CD14-positive monocyte (primary cell): ENCODE results near the gene ODAD2. TPM values are rescaled to one million over a fixed set of nuclear protein-coding genes. Genes with fewer than 3 reads are reported as not detected.
A peak's percentile ranks its signal among the peaks of the same experiment; 100 is the strongest.

Source experiments
- DNase-seq, 3 donors: peaks; one replicate each; pipeline ENCODE4 v3.0.0-alpha.2; 2011 to 2022
- H2AFZ ChIP-seq: 2 replicates; pipeline ENCODE4 v1.6.0; 2012; ENCODE audit warnings: mild to moderate bottlenecking, low read depth, low read length, inconsistent platforms; ENCODE audit not compliant: insufficient read depth, poor library complexity, severe bottlenecking
- H3K27ac ChIP-seq, 2 donors: 1 replicate in 1 of 2; 2 replicates in 1 of 2; pipeline ENCODE4 v1.5.1; 2012 to 2013; ENCODE audit warnings: low read length in 2 of 2, control low read depth in 1 of 2, inconsistent platforms in 1 of 2, low read depth in 1 of 2, mild to moderate bottlenecking in 1 of 2
- H3K27me3 ChIP-seq, 2 donors: one replicate each; pipeline versions ENCODE4 v1.6.0 to v1.6.1; 2011 to 2013; ENCODE audit warnings: low read length in 2 of 2; ENCODE audit not compliant: control insufficient read depth in 2 of 2, insufficient read depth in 2 of 2
- H3K36me3 ChIP-seq, 2 donors: replicated peaks in 1 of 2; 1 replicate in 1 of 2; 2 replicates in 1 of 2; pipeline versions ENCODE4 v1.5.1 to v1.6.1; 2012 to 2013; ENCODE audit warnings: low read length in 2 of 2, control low read depth in 1 of 2, inconsistent platforms in 1 of 2, mild to moderate bottlenecking in 1 of 2; ENCODE audit not compliant: insufficient read depth in 2 of 2, control insufficient read depth in 1 of 2
- H3K4me1 ChIP-seq, 2 donors: 1 replicate in 1 of 2; 2 replicates in 1 of 2; pipeline versions ENCODE4 v1.5.1 to v1.6.1; 2012 to 2013; ENCODE audit warnings: low read length in 2 of 2, control low read depth in 1 of 2, inconsistent platforms in 1 of 2, mild to moderate bottlenecking in 1 of 2, moderate library complexity in 1 of 2; ENCODE audit not compliant: insufficient read depth in 2 of 2, control insufficient read depth in 1 of 2
- H3K4me2 ChIP-seq: replicated peaks from 2 replicates; pipeline ENCODE3; 2012; ENCODE audit warnings: low read length, moderate library complexity, mild to moderate bottlenecking; ENCODE audit not compliant: poor library complexity, severe bottlenecking; ENCODE audit errors: extremely low read depth
- H3K4me3 ChIP-seq, 3 experiments: fragments of 200-600 bp in 1 of 3; sonication (generic) in 1 of 3; replicated peaks in 1 of 3; 1 replicate in 2 of 3; 2 replicates in 1 of 3; pipeline ENCODE4 v1.5.1; 2011 to 2013; ENCODE audit warnings: low read length in 3 of 3, mild to moderate bottlenecking in 3 of 3, control low read depth in 2 of 3, low read depth in 2 of 3, inconsistent platforms in 1 of 3, moderate library complexity in 1 of 3
- H3K79me2 ChIP-seq: 2 replicates; pipeline ENCODE4 v1.6.0; 2012; ENCODE audit warnings: mild to moderate bottlenecking, control low read depth, inconsistent platforms, low read length, moderate library complexity; ENCODE audit not compliant: insufficient read depth
- H3K9ac ChIP-seq: 2 replicates; pipeline ENCODE4 v1.6.0; 2017; ENCODE audit warnings: low read length, mild to moderate bottlenecking; ENCODE audit not compliant: insufficient read depth, poor library complexity, severe bottlenecking
- H3K9me3 ChIP-seq, 2 donors: replicated peaks in 1 of 2; 1 replicate in 1 of 2; 2 replicates in 1 of 2; pipeline versions ENCODE4 v1.5.1 to v1.6.1; 2012 to 2013; ENCODE audit warnings: low read length in 2 of 2, control low read depth in 1 of 2; ENCODE audit not compliant: control insufficient read depth in 1 of 2, insufficient read depth in 1 of 2
- H4K20me1 ChIP-seq: 2 replicates; pipeline ENCODE4 v1.6.0; 2012; ENCODE audit warnings: mild to moderate bottlenecking, low read length, control low read depth, moderate library complexity; ENCODE audit not compliant: insufficient read depth
- H3K27ac Mint-ChIP-seq, 7 donors: one replicate each; pipeline ENCODE4 v1.8.0; 2020; ENCODE audit warnings: mild to moderate bottlenecking in 7 of 7, mixed read lengths in 7 of 7, moderate library complexity in 6 of 7, inconsistent platforms in 2 of 7
- H3K27me3 Mint-ChIP-seq, 3 donors: one replicate each; pipeline ENCODE4 v1.8.0; 2021 to 2022; ENCODE audit warnings: low read depth in 3 of 3, mild to moderate bottlenecking in 3 of 3, mixed read lengths in 3 of 3, moderate library complexity in 3 of 3, inconsistent platforms in 1 of 3
- H3K36me3 Mint-ChIP-seq, 2 donors: one replicate each; pipeline ENCODE4 v1.8.0; 2020; ENCODE audit warnings: mixed read lengths in 2 of 2, inconsistent platforms in 1 of 2, mild to moderate bottlenecking in 1 of 2
- H3K4me1 Mint-ChIP-seq: one replicate; pipeline ENCODE4 v1.8.0; 2020; ENCODE audit warnings: mild to moderate bottlenecking, mixed read lengths
- H3K4me3 Mint-ChIP-seq, 2 donors: one replicate each; pipeline ENCODE4 v1.8.0; 2020; ENCODE audit warnings: mild to moderate bottlenecking in 2 of 2, mixed read lengths in 2 of 2, moderate library complexity in 1 of 2
- H3K9me3 Mint-ChIP-seq, 7 donors: one replicate each; pipeline ENCODE4 v1.8.0; 2020 to 2022; ENCODE audit warnings: mixed read lengths in 7 of 7, mild to moderate bottlenecking in 6 of 7, moderate library complexity in 6 of 7, inconsistent platforms in 2 of 7
- WGBS: methylation state at CpG from one replicate; pipeline ENCODE4 v1.1.5; 2013; ENCODE audit warnings: missing lambda C conversion rate; ENCODE audit not compliant: insufficient coverage; 5-methylcytosine and 5-hydroxymethylcytosine counted together
- intact Hi-C, 2 donors: fragments of 100-400 bp; cut with micrococcal nuclease; formaldehyde crosslinking; loops; one replicate each; pipeline versions ENCODE4 v1.15.0 to v1.15.1; 2023
- polyA plus RNA-seq, 3 donors: library from polyadenylated mRNA; depleted of rRNA in 1 of 3; unstranded in 2 of 3; stranded (reverse) in 1 of 3; fragments of 300-500 nt in 2 of 3; fragments of >200 nt in 1 of 3; fragmentation: Illumina TruSeq in 2 of 3; gene quantifications; 1 replicate in 2 of 3; 2 replicates in 1 of 3; pipeline ENCODE4 v1.2.3, GENCODE V29; 2012 to 2021
- TF ChIP-seq, protein P1 (sequence below): fragments of 200-600 bp; IDR thresholded peaks from one replicate; pipeline ENCODE4 v1.8.0; 2022; ENCODE audit warnings: antibody characterized with exemption, mild to moderate bottlenecking

ODAD2 gene
- polyA plus RNA-seq, 3 donors = not detected

DNA sequence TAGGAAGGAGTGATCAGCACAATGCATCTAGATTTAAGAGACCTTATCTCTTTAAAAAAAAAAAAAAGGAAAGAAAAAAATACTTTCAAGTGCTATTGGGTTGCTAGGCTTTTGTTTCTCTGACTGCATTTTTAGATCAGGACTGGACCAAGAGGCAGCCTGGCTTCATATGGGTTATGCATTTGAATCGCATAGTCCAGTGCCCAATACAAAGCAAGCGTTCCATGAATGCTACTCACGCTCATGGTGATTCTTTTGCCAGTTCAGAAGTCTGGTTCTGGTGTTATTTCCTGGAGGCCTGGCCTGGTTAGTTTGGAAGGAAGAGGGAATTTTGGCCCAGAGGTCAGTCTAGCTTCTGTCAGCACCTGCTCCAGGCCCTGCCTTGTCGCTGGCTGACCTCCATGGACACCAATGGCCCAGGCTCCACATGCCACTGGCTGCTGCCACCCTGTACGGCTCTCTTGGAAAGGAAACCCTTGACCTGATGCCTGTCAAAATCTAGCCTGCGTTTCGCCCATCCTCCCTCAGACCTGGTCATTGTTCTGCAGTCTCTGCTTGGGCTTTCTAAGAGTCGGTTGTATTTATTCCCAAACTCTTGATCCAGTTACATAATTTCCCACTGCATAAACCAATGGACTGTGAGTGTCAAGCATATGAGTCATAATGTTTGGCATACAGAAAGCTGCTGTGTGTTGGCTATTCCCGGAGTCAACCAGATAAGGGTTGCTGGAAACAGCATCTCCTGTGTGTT is 178.9 kb downstream of the ODAD2 start:
- TF ChIP-seq, protein P1, sequence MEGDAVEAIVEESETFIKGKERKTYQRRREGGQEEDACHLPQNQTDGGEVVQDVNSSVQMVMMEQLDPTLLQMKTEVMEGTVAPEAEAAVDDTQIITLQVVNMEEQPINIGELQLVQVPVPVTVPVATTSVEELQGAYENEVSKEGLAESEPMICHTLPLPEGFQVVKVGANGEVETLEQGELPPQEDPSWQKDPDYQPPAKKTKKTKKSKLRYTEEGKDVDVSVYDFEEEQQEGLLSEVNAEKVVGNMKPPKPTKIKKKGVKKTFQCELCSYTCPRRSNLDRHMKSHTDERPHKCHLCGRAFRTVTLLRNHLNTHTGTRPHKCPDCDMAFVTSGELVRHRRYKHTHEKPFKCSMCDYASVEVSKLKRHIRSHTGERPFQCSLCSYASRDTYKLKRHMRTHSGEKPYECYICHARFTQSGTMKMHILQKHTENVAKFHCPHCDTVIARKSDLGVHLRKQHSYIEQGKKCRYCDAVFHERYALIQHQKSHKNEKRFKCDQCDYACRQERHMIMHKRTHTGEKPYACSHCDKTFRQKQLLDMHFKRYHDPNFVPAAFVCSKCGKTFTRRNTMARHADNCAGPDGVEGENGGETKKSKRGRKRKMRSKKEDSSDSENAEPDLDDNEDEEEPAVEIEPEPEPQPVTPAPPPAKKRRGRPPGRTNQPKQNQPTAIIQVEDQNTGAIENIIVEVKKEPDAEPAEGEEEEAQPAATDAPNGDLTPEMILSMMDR = no peak
- Histone ChIP-seq H4K20me1 (no peaks in the 10 kb centered on the region), H3K9me3 (peaks cover 0 to 3% of the 10 kb centered on the region in 2 donors), H2AFZ (no peak overlapping the region), H3K36me3 (no peaks in the 10 kb centered on the region), H3K27ac (no peak overlapping the region), H3K4me3 (no peak overlapping the region), H3K27me3 (no peaks in the 10 kb centered on the region), H3K9ac (no peak overlapping the region), H3K79me2 (no peaks in the 10 kb centered on the region), H3K4me2 (no peak overlapping the region), H3K4me1 (peaks cover 13 to 15% of the 10 kb centered on the region in 2 donors)
- 94% methylated on average over 7 of the region's 9 CpGs for WGBS
- no peaks in the 10 kb centered on the region for H3K4me1 Mint-ChIP-seq
- intact Hi-C loops = no loop called here
- H3K27ac Mint-ChIP-seq = no peak overlapping the region
- no peak overlapping the region for H3K4me3 Mint-ChIP-seq
- DNase-seq = no peak
- no peaks in the 10 kb centered on the region for H3K27me3 Mint-ChIP-seq
- H3K9me3 Mint-ChIP-seq = peaks cover 2 to 8% (median 5%) of the 10 kb centered on the region in 7 donors
- no peaks in the 10 kb centered on the region for H3K36me3 Mint-ChIP-seq

DNA sequence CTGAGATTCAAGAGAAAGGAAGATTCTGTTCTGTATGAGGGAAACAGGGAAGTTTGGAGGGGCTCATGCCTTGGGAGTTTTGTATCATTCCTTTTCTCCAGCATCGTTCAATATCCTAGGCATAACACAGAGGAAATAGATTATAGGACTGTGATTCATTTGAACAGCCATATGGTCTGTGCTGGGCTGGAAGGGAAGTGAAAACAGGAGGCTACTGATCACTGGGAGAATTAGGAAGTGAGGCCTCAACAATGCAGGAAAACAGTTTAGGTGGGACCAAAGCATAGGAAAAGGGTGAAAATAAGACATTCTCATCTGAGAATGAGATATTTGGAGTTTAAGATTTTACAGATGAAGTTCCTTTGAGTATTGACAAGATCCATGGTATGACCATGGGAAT is 182.6 kb downstream of the ODAD2 start:
- Mint-ChIP-seq H3K9me3 (peaks cover 0 to 3% (median 0%) of the 10 kb centered on the region in 7 donors), H3K27ac (no peak overlapping the region), H3K27me3 (no peaks in the 10 kb centered on the region), H3K4me1 (no peaks in the 10 kb centered on the region), H3K4me3 (no peak overlapping the region), H3K36me3 (no peaks in the 10 kb centered on the region)
- Histone ChIP-seq H3K36me3 (no peaks in the 10 kb centered on the region), H3K9ac (no peak overlapping the region), H3K4me3 (no peak overlapping the region), H3K4me2 (no peak overlapping the region), H3K27me3 (no peaks in the 10 kb centered on the region), H3K79me2 (no peaks in the 10 kb centered on the region), H3K9me3 (no peaks in the 10 kb centered on the region), H4K20me1 (no peaks in the 10 kb centered on the region), H3K4me1 (peaks cover 13 to 15% of the 10 kb centered on the region in 2 donors), H2AFZ (no peak overlapping the region), H3K27ac (peak overlapping the region in 1 of 2 donors; percentile 60)
- intact Hi-C loops = no loop called here
- TF ChIP-seq, protein P1 = no peak
- WGBS = no CpG with 5 or more reads among the region's 1 CpG
- DNase-seq = peak in 1 of 3 donors; percentile 36
